ENCODE measurements around the gene SND1. TPM values are rescaled to one million over a fixed set of nuclear protein-coding genes. Genes with fewer than 3 reads are reported as not detected.
A peak's percentile ranks its signal among the peaks of the same experiment; 100 is the strongest.

The SND1 gene
- polyA plus RNA-seq, 3 donors = 46.5 to 97.3 (median 79.8) TPM

DNA sequence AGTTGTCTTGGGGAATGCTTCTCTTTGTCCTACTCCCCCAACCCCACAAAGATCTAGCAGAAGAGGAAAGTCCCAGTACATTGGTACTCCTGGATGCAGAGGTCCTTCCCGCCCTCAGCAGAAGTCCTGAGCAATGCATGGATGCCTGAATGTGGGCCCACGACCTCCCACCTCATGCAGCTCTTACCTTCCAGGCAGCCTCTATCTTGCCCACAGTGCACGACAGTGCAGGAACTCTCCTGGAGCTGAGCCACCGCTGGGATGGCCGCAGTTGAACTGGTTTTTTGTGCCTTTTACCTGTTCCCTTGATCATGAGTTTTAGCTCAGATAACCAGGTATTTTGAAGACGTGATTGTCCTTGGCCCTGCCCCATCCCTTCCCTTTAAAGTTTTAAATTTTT lies 341.3 kb downstream of the SND1 start:
- WGBS (ENCODE audit: insufficient coverage) = 97% methylated on average over 5 of the region's 6 CpGs
- H3K4me2 ChIP-seq (replicated peaks; ENCODE audit: extremely low read depth, low read length, poor library complexity, severe bottlenecking) = no peak overlapping the region
- Mint-ChIP-seq H3K4me3 (no peak overlapping the region), H3K9me3 (no peaks in the 10 kb centered on the region), H3K27ac (peak overlapping the region in 2 of 7 donors; percentile 22 to 48), H3K36me3 (peaks cover 63 to 65% of the 10 kb centered on the region in 2 donors), H3K4me1 (peaks cover 2% of the 10 kb centered on the region), H3K27me3 (ENCODE audit: low read depth in 3 of 3) (peaks cover 0 to 2% (median 1%) of the 10 kb centered on the region in 3 donors)
- peaks cover 42 to 79% of the 10 kb centered on the region in 2 donors for H3K36me3 ChIP-seq (replicated peaks in 1 of 2; ENCODE audit: control insufficient read depth in 1 of 2, insufficient read depth in 2 of 2, low read length in 2 of 2)
- no peaks in the 10 kb centered on the region for H4K20me1 ChIP-seq (ENCODE audit: insufficient read depth, low read length)
- H3K9me3 ChIP-seq (replicated peaks in 1 of 2; ENCODE audit: control insufficient read depth in 1 of 2, insufficient read depth in 1 of 2, low read length in 2 of 2) = no peaks in the 10 kb centered on the region
- no peak for DNase-seq
- no peak overlapping the region for H3K4me3 ChIP-seq (replicated peaks in 1 of 3; ENCODE audit: low read depth in 2 of 3, low read length in 3 of 3)
- no peak overlapping the region for H2AFZ ChIP-seq (ENCODE audit: insufficient read depth, low read depth, low read length, poor library complexity, severe bottlenecking)
- no peaks in the 10 kb centered on the region for H3K27me3 ChIP-seq (ENCODE audit: control insufficient read depth in 2 of 2, insufficient read depth in 2 of 2, low read length in 2 of 2)
- intact Hi-C loops (cut with micrococcal nuclease) = no loop called here
- no peak overlapping the region for H3K9ac ChIP-seq (ENCODE audit: insufficient read depth, low read length, poor library complexity, severe bottlenecking)
- no peak overlapping the region for H3K27ac ChIP-seq (ENCODE audit: low read depth in 1 of 2, low read length in 2 of 2)
- TF ChIP-seq, protein P1, sequence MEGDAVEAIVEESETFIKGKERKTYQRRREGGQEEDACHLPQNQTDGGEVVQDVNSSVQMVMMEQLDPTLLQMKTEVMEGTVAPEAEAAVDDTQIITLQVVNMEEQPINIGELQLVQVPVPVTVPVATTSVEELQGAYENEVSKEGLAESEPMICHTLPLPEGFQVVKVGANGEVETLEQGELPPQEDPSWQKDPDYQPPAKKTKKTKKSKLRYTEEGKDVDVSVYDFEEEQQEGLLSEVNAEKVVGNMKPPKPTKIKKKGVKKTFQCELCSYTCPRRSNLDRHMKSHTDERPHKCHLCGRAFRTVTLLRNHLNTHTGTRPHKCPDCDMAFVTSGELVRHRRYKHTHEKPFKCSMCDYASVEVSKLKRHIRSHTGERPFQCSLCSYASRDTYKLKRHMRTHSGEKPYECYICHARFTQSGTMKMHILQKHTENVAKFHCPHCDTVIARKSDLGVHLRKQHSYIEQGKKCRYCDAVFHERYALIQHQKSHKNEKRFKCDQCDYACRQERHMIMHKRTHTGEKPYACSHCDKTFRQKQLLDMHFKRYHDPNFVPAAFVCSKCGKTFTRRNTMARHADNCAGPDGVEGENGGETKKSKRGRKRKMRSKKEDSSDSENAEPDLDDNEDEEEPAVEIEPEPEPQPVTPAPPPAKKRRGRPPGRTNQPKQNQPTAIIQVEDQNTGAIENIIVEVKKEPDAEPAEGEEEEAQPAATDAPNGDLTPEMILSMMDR (IDR thresholded peaks at IDR 0.05) = no peak
- H3K4me1 ChIP-seq (ENCODE audit: control insufficient read depth in 1 of 2, insufficient read depth in 2 of 2, low read length in 2 of 2) = no peaks in the 10 kb centered on the region
- H3K79me2 ChIP-seq (ENCODE audit: insufficient read depth, low read length) = no peaks in the 10 kb centered on the region

DNA sequence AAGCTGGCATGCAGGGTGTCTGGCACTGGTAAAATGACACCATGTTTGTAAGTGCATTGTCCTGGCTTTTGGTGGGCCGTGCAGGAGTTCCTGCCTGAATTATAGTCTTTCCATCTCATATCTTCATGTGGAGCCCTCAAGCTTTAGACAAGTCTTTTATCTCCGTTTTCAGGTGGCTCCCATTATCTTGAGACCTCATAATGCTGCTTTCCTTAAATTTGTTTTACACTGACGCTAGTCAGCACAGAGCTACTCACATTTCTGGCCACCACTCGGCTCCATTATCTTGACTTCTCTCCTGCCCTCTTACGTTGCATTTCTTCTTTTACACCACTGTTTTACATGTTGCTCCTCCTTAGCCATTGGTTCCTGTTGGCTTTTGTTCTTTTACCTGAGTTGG lies 342.0 kb downstream of the SND1 start:
- H3K27me3 ChIP-seq (ENCODE audit: control insufficient read depth in 2 of 2, insufficient read depth in 2 of 2, low read length in 2 of 2) = no peaks in the 10 kb centered on the region
- intact Hi-C loops (cut with micrococcal nuclease) = no loop called here
- H3K9me3 ChIP-seq (replicated peaks in 1 of 2; ENCODE audit: control insufficient read depth in 1 of 2, insufficient read depth in 1 of 2, low read length in 2 of 2) = no peaks in the 10 kb centered on the region
- H3K36me3 ChIP-seq (replicated peaks in 1 of 2; ENCODE audit: control insufficient read depth in 1 of 2, insufficient read depth in 2 of 2, low read length in 2 of 2) = peaks cover 44 to 80% of the 10 kb centered on the region in 2 donors
- Mint-ChIP-seq H3K9me3 (no peaks in the 10 kb centered on the region), H3K27me3 (ENCODE audit: low read depth in 3 of 3) (peaks cover 0 to under 1% (median 0%) of the 10 kb centered on the region in 3 donors), H3K4me1 (peaks cover 3% of the 10 kb centered on the region), H3K4me3 (no peak overlapping the region), H3K27ac (no peak overlapping the region), H3K36me3 (peaks cover 64 to 66% of the 10 kb centered on the region in 2 donors)
- no peak overlapping the region for H3K27ac ChIP-seq (ENCODE audit: low read depth in 1 of 2, low read length in 2 of 2)
- DNase-seq = no peak
- H3K79me2 ChIP-seq (ENCODE audit: insufficient read depth, low read length) = no peaks in the 10 kb centered on the region
- H2AFZ ChIP-seq (ENCODE audit: insufficient read depth, low read depth, low read length, poor library complexity, severe bottlenecking) = no peak overlapping the region
- H3K4me3 ChIP-seq (replicated peaks in 1 of 3; ENCODE audit: low read depth in 2 of 3, low read length in 3 of 3) = no peak overlapping the region
- H3K4me1 ChIP-seq (ENCODE audit: control insufficient read depth in 1 of 2, insufficient read depth in 2 of 2, low read length in 2 of 2) = no peaks in the 10 kb centered on the region
- H3K9ac ChIP-seq (ENCODE audit: insufficient read depth, low read length, poor library complexity, severe bottlenecking) = no peak overlapping the region
- H3K4me2 ChIP-seq (replicated peaks; ENCODE audit: extremely low read depth, low read length, poor library complexity, severe bottlenecking) = no peak overlapping the region
- H4K20me1 ChIP-seq (ENCODE audit: insufficient read depth, low read length) = peaks cover 4% of the 10 kb centered on the region
- WGBS (ENCODE audit: insufficient coverage) = 100% methylated on average over 4 of the region's 5 CpGs
- TF ChIP-seq, protein P1 (IDR thresholded peaks at IDR 0.05) = no peak

Data from CD14-positive monocyte (primary cell).